WTC11 (cell line): ENCODE measurements around the gene EXOC1L. TPM values are rescaled to one million over a fixed set of nuclear protein-coding genes. Genes with fewer than 3 reads are reported as not detected.
"Not testable (repeated sequence)": the region's sequence is repeated elsewhere in the genome, so short reads cannot be mapped to it uniquely, and the experiment has no call there.

Source experiments
- ATAC-seq: fragments of 200-7000 bp; cut with Tn5 transposase; 2 replicates; pipeline ENCODE4 v1.10.0; 2021; ENCODE audit warnings: mild to moderate bottlenecking, moderate library complexity
- CTCF ChIA-PET: fragments of 300-600 bp; sonication (Branson Sonifier 250); formaldehyde crosslinking; loops from one replicate; lab custom pipeline; 2021; ENCODE audit warnings: antibody characterized with exemption; lab: Charles Lee
- POLR2A ChIA-PET: fragments of 350-600 bp; sonication (Branson Sonifier 250); formaldehyde crosslinking; loops from one replicate; lab custom pipeline; 2021; ENCODE audit warnings: antibody characterized with exemption; lab: Charles Lee
- DNase-seq: peaks from one replicate; pipeline ENCODE4 v3.0.0; 2021; ENCODE audit warnings: low spot score
- H3K27ac Mint-ChIP-seq: 2 replicates; pipeline ENCODE4 v1.8.0; 2021; ENCODE audit warnings: mixed read lengths
- H3K27me3 Mint-ChIP-seq: 2 replicates; pipeline ENCODE4 v1.8.0; 2021; ENCODE audit warnings: low read depth, mild to moderate bottlenecking, moderate library complexity, mixed read lengths
- H3K36me3 Mint-ChIP-seq: 2 replicates; pipeline ENCODE4 v1.8.0; 2021; ENCODE audit warnings: mixed read lengths
- H3K4me1 Mint-ChIP-seq: 2 replicates; pipeline ENCODE4 v1.8.0; 2022; ENCODE audit warnings: mixed read lengths
- H3K4me3 Mint-ChIP-seq: 2 replicates; pipeline ENCODE4 v1.8.0; 2021; ENCODE audit warnings: mild to moderate bottlenecking, moderate library complexity, mixed read lengths
- H3K9me3 Mint-ChIP-seq: 2 replicates; pipeline ENCODE4 v1.8.0; 2021; ENCODE audit warnings: mixed read lengths
- AFF4 ChIP-seq: sonication (generic); formaldehyde crosslinking; IDR thresholded peaks from 2 replicates; pipeline ENCODE4 v1.8.1; 2023; ENCODE audit warnings: mild to moderate bottlenecking, missing genetic modification reagents, borderline replicate concordance
- AR ChIP-seq: fragments of 250-450 bp; sonication (Bioruptor Pico); IDR thresholded peaks from 2 replicates; pipeline ENCODE4 v1.9.0; 2021; ENCODE audit warnings: mild to moderate bottlenecking
- CREM ChIP-seq: sonication (generic); formaldehyde crosslinking; IDR thresholded peaks from 2 replicates; pipeline ENCODE4 v1.8.1; 2022; ENCODE audit warnings: mild to moderate bottlenecking, missing genetic modification reagents, moderate library complexity
- CTCF ChIP-seq: fragments of 200-600 bp; IDR thresholded peaks from 2 replicates; pipeline ENCODE4 v1.8.0; 2022; ENCODE audit warnings: antibody characterized with exemption
- MLX ChIP-seq: sonication (generic); formaldehyde crosslinking; IDR thresholded peaks from 2 replicates; pipeline ENCODE4 v1.8.1; 2023; ENCODE audit warnings: mild to moderate bottlenecking, missing genetic modification reagents, moderate library complexity
- MXD4 ChIP-seq: fragments of 250-450 bp; sonication (Bioruptor Pico); IDR thresholded peaks from 2 replicates; pipeline ENCODE4 v1.8.0; 2021; ENCODE audit warnings: mild to moderate bottlenecking, moderate library complexity, borderline replicate concordance
- MYBL2 ChIP-seq: sonication (generic); formaldehyde crosslinking; IDR thresholded peaks from 2 replicates; pipeline ENCODE4 v1.8.1; 2023; ENCODE audit warnings: mild to moderate bottlenecking, moderate library complexity, missing genetic modification reagents
- NR1H2 ChIP-seq: sonication (generic); formaldehyde crosslinking; IDR thresholded peaks from 2 replicates; pipeline ENCODE4 v1.9.0; 2021; ENCODE audit warnings: mild to moderate bottlenecking, moderate library complexity, missing genetic modification reagents
- OVOL2 ChIP-seq: fragments of 250-450 bp; sonication (Bioruptor Pico); IDR thresholded peaks from 2 replicates; pipeline ENCODE4 v1.9.0; 2021; ENCODE audit warnings: mild to moderate bottlenecking, borderline replicate concordance
- USF1 ChIP-seq: sonication (generic); formaldehyde crosslinking; IDR thresholded peaks from 2 replicates; pipeline ENCODE4 v1.8.0; 2022; ENCODE audit warnings: mild to moderate bottlenecking, missing genetic modification reagents
- ZNF281 ChIP-seq: sonication (generic); formaldehyde crosslinking; IDR thresholded peaks from 2 replicates; pipeline ENCODE4 v1.8.0; 2023; ENCODE audit warnings: mild to moderate bottlenecking, missing genetic modification reagents
- ZSCAN18 ChIP-seq: fragments of 250-450 bp; sonication (Bioruptor Pico); IDR thresholded peaks from 2 replicates; pipeline ENCODE4 v2.1.2; 2022; ENCODE audit warnings: mild to moderate bottlenecking, moderate library complexity
- total RNA-seq: library from RNA; stranded (reverse); gene quantifications from 3 replicates; pipeline ENCODE4 v1.2.3, GENCODE V29; 2021

Gene EXOC1L
- total RNA-seq, 1 experiment from 2014 or later, result not detected

- TF ChIP-seq ZSCAN18 (CRISPR knock-in tag) (no peak), NR1H2 (CRISPR knock-in tag) (no peak), MXD4 (no peak), MLX (no peak), OVOL2 (CRISPR knock-in tag) (no peak), AR (CRISPR knock-in tag) (no peak), CREM (no peak), AFF4 (CRISPR knock-in tag) (no peak), USF1 (CRISPR knock-in tag) (no peak), CTCF (no peak), MYBL2 (CRISPR knock-in tag) (no peak)
- TF ChIP-seq, all 79 proteins: peak for 0
Observed at GRCh38 chr4:55840956-55841355, 21.4 kb downstream of the EXOC1L start (continued).

- H3K9me3 Mint-ChIP-seq, result peaks cover 29% of the 10 kb centered on the region
- CTCF ChIA-PET, result interaction anchor here (1.0 kb wide), 2 partner anchors 25 to 870 kb away, joined by 3 read pairs; no protein-coding TSS in a partner anchor
- peak; percentile 61 for DNase-seq
- POLR2A ChIA-PET, result not testable (repeated sequence)
- 0 out of 2 replicates have a peak, but pooled peaks have one; percentile 35 for TF ChIP-seq ZNF281
- TF ChIP-seq, all 79 proteins: peak for 1; not testable (repeated sequence) for 78
- ATAC-seq, H3K36me3 Mint-ChIP-seq, H3K27me3 Mint-ChIP-seq: not testable (repeated sequence)
- H3K4me3 Mint-ChIP-seq, result peak overlapping the region; percentile 70
- peak overlapping the region; percentile 82; the same call in 1 of the 2 replicates for H3K27ac Mint-ChIP-seq
- H3K4me1 Mint-ChIP-seq, result peaks cover 11% of the 10 kb centered on the region
Observed at GRCh38 chr4:55841373-55842239, 22.0 kb downstream of the EXOC1L start.

- Mint-ChIP-seq H3K9me3 (peaks cover 24% of the 10 kb centered on the region), H3K27ac (0 out of 2 replicates have a peak overlapping the region, but pooled peaks have one; percentile 7), H3K4me3 (peak overlapping the region; percentile 70), H3K4me1 (peaks cover 11% of the 10 kb centered on the region)
- POLR2A ChIA-PET, ATAC-seq, DNase-seq, H3K27me3 Mint-ChIP-seq, H3K36me3 Mint-ChIP-seq: not testable (repeated sequence)
- CTCF ChIA-PET, result interaction anchor here (1.0 kb wide), 2 partner anchors 25 to 871 kb away, joined by 3 read pairs; no protein-coding TSS in a partner anchor
Observed at GRCh38 chr4:55842312-55842711, 22.7 kb downstream of the EXOC1L start.
